HEK293 (cell line): ENCODE data around the gene C19orf25.

Source experiments
- FEZF1 ChIP-seq: fragments of 450-650 bp; formaldehyde crosslinking; IDR thresholded peaks from 2 replicates; pipeline ENCODE4 v1.5.1; 2016; ENCODE audit warnings: missing biosample characterization, missing genetic modification characterization
- MEIS1 ChIP-seq: sonication (generic); formaldehyde crosslinking; IDR thresholded peaks from 2 replicates; pipeline ENCODE4 v1.8.1; 2022; ENCODE audit warnings: missing genetic modification reagents, mild to moderate bottlenecking, borderline replicate concordance
- SCRT2 ChIP-seq: fragments of 450-650 bp; formaldehyde crosslinking; IDR thresholded peaks from 2 replicates; pipeline ENCODE4 v1.5.1; 2016; ENCODE audit warnings: missing biosample characterization, missing genetic modification characterization
- SP3 ChIP-seq: fragments of 450-650 bp; formaldehyde crosslinking; IDR thresholded peaks from 2 replicates; pipeline ENCODE4 v1.5.1; 2016; ENCODE audit warnings: missing biosample characterization, missing genetic modification characterization
- ZBTB17 ChIP-seq: fragments of 450-650 bp; formaldehyde crosslinking; IDR thresholded peaks from 2 replicates; pipeline ENCODE4 v1.5.1; 2016; ENCODE audit warnings: missing biosample characterization, missing genetic modification characterization
- ZEB2 ChIP-seq: fragments of 450-650 bp; formaldehyde crosslinking; IDR thresholded peaks from 2 replicates; pipeline ENCODE4 v1.5.1; 2016; ENCODE audit warnings: missing biosample characterization, missing genetic modification characterization
- ZFHX2 ChIP-seq: fragments of 450-650 bp; formaldehyde crosslinking; conservative IDR thresholded peaks from 2 replicates; pipeline ENCODE4 v1.5.1; 2016; ENCODE audit warnings: missing biosample characterization, missing genetic modification characterization
- ZFP3 ChIP-seq: fragments of 450-650 bp; formaldehyde crosslinking; IDR thresholded peaks from 2 replicates; pipeline ENCODE4 v1.5.1; 2016; ENCODE audit warnings: low read depth, missing biosample characterization, missing genetic modification characterization
- ZFP37 ChIP-seq: fragments of 450-650 bp; formaldehyde crosslinking; IDR thresholded peaks from 2 replicates; pipeline ENCODE4 v1.5.1; 2016; ENCODE audit warnings: missing biosample characterization, missing genetic modification characterization
- ZFP41 ChIP-seq: fragments of 450-650 bp; formaldehyde crosslinking; IDR thresholded peaks from 2 replicates; pipeline ENCODE4 v1.5.1; 2016; ENCODE audit warnings: missing biosample characterization, missing genetic modification characterization, borderline replicate concordance
- ZNF112 ChIP-seq: fragments of 450-650 bp; formaldehyde crosslinking; IDR thresholded peaks from 2 replicates; pipeline ENCODE4 v1.5.0; 2017; ENCODE audit warnings: missing biosample characterization, missing genetic modification characterization
- ZNF155 ChIP-seq: fragments of 450-650 bp; formaldehyde crosslinking; IDR thresholded peaks from 2 replicates; pipeline ENCODE4 v1.5.1; 2016; ENCODE audit warnings: missing biosample characterization, missing genetic modification characterization
- ZNF175 ChIP-seq: fragments of 450-650 bp; formaldehyde crosslinking; IDR thresholded peaks from 2 replicates; pipeline ENCODE4 v1.5.1; 2016; ENCODE audit warnings: missing biosample characterization, missing genetic modification characterization
- ZNF24 ChIP-seq: fragments of 450-650 bp; formaldehyde crosslinking; IDR thresholded peaks from 2 replicates; pipeline ENCODE4 v1.5.1; 2016; ENCODE audit warnings: missing biosample characterization, missing genetic modification characterization
- ZNF302 ChIP-seq: fragments of 450-650 bp; formaldehyde crosslinking; IDR thresholded peaks from 2 replicates; pipeline ENCODE4 v1.5.1; 2016; ENCODE audit warnings: missing biosample characterization, missing genetic modification characterization, low read depth
- ZNF311 ChIP-seq: fragments of 450-650 bp; formaldehyde crosslinking; IDR thresholded peaks from 2 replicates; pipeline ENCODE4 v1.5.1; 2017; ENCODE audit warnings: missing biosample characterization, missing genetic modification characterization, borderline replicate concordance
- ZNF391 ChIP-seq: fragments of 450-650 bp; formaldehyde crosslinking; IDR thresholded peaks from 2 replicates; pipeline ENCODE4 v1.5.1; 2016; ENCODE audit warnings: low read depth, missing biosample characterization, missing genetic modification characterization, borderline replicate concordance
- ZNF416 ChIP-seq: fragments of 450-650 bp; formaldehyde crosslinking; IDR thresholded peaks from 2 replicates; pipeline ENCODE4 v1.5.1; 2016; ENCODE audit warnings: missing biosample characterization, missing genetic modification characterization
- ZNF473 ChIP-seq: fragments of 450-650 bp; formaldehyde crosslinking; IDR thresholded peaks from 2 replicates; pipeline ENCODE4 v1.5.1; 2017; ENCODE audit warnings: missing biosample characterization, missing genetic modification characterization
- ZNF510 ChIP-seq: fragments of 450-650 bp; formaldehyde crosslinking; IDR thresholded peaks from 2 replicates; pipeline ENCODE4 v1.5.1; 2018; ENCODE audit warnings: mild to moderate bottlenecking, missing genetic modification characterization, missing biosample characterization; ENCODE audit not compliant: insufficient replicate concordance
- ZNF530 ChIP-seq: fragments of 450-650 bp; formaldehyde crosslinking; IDR thresholded peaks from 2 replicates; pipeline ENCODE4 v1.5.1; 2016; ENCODE audit warnings: low read depth, missing biosample characterization, missing genetic modification characterization
- ZNF555 ChIP-seq: fragments of 450-650 bp; formaldehyde crosslinking; conservative IDR thresholded peaks from 2 replicates; pipeline ENCODE4 v1.5.1; 2017; ENCODE audit warnings: missing biosample characterization, mild to moderate bottlenecking, missing genetic modification characterization, inconsistent platforms
- ZNF610 ChIP-seq: fragments of 450-650 bp; formaldehyde crosslinking; IDR thresholded peaks from 2 replicates; pipeline ENCODE4 v1.5.1; 2016; ENCODE audit warnings: missing biosample characterization, missing genetic modification characterization, borderline replicate concordance
- ZNF658 ChIP-seq: fragments of 450-650 bp; formaldehyde crosslinking; IDR thresholded peaks from 2 replicates; pipeline ENCODE4; 2016; ENCODE audit warnings: missing biosample characterization, missing genetic modification characterization
- ZNF670 ChIP-seq: fragments of 450-650 bp; formaldehyde crosslinking; IDR thresholded peaks from 2 replicates; pipeline ENCODE4 v1.5.1; 2016; ENCODE audit warnings: missing biosample characterization, missing genetic modification characterization, low read depth
- ZNF701 ChIP-seq: fragments of 450-650 bp; formaldehyde crosslinking; IDR thresholded peaks from 2 replicates; pipeline ENCODE4 v1.5.1; 2016; ENCODE audit warnings: missing biosample characterization, missing genetic modification characterization
- ZNF785 ChIP-seq: fragments of 450-650 bp; formaldehyde crosslinking; IDR thresholded peaks from 2 replicates; pipeline ENCODE4 v1.5.1; 2016; ENCODE audit warnings: missing biosample characterization, missing genetic modification characterization
- ZNF843 ChIP-seq: fragments of 450-650 bp; formaldehyde crosslinking; IDR thresholded peaks from 2 replicates; pipeline ENCODE4 v1.5.1; 2016; ENCODE audit warnings: missing biosample characterization, missing genetic modification characterization
- ZSCAN23 ChIP-seq: fragments of 450-650 bp; formaldehyde crosslinking; IDR thresholded peaks from 2 replicates; pipeline ENCODE4 v1.5.1; 2016; ENCODE audit warnings: missing biosample characterization, missing genetic modification characterization
- TF ChIP-seq, protein P1 (sequence below): fragments of 450-650 bp; formaldehyde crosslinking; IDR thresholded peaks from 2 replicates; pipeline ENCODE4 v1.5.1; 2017; ENCODE audit warnings: missing biosample characterization, missing genetic modification characterization
- TF ChIP-seq, protein P2 (sequence below): fragments of 450-650 bp; formaldehyde crosslinking; IDR thresholded peaks from 2 replicates; pipeline ENCODE4 v1.5.1; 2017; ENCODE audit warnings: missing biosample characterization, missing genetic modification characterization
- TF ChIP-seq, protein P3 (sequence below): fragments of 450-650 bp; formaldehyde crosslinking; IDR thresholded peaks from 2 replicates; pipeline ENCODE4 v1.5.1; 2016; ENCODE audit warnings: missing biosample characterization, missing genetic modification characterization
- TF ChIP-seq, protein P4 (sequence below): fragments of 450-650 bp; formaldehyde crosslinking; IDR thresholded peaks from 2 replicates; pipeline ENCODE4 v1.5.1; 2016; ENCODE audit warnings: missing biosample characterization, missing genetic modification characterization
- TF ChIP-seq, protein P5 (sequence below): fragments of 450-650 bp; IDR thresholded peaks from 2 replicates; pipeline ENCODE4 v1.5.1; 2018; ENCODE audit warnings: missing biosample characterization, mild to moderate bottlenecking, missing genetic modification characterization

C19orf25 gene

DNA sequence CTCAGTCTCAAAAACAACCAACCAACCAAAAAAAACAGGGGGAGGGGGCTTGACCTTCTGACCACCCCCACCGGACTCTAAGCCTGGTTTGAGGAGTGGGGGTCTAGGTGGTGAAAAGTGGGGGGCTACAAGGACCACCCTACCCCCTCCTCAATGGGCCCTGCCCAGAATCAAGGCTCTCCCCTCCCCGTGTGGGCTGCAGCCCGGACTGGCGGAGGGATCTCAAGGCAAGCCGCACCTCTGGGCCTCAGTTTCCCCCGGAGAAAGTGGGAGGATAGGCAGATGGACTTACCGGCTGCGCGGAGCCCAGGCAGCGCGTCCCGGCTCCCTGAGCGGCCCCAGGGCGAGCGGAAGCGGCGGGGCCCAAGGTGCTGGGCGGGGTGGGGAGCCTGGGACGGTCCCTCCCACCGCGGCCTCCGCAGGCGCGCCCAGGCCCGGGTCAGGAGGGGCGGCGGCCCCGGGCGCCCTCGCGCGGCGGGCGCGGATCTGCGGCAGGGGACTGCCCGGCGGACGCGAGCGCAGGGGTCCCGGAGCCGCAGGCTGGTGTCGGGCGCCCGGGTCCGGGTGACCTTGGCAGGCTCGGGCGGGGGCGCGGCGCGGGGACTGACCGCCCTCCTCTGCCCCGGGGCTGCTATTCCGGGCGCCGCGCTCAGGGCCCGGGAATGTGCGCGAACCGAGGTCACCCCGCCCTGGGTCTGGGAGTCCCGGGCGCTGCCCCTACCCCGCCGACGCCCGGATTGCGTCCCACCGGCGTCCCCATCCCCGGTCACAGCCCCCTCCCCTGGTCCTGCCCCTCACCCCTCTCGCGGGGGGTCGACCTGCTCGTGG lies 33.9 kb upstream of the C19orf25 start, which contains the start of gene ADAMTSL5 (continued):
- TF ChIP-seq ZNF473 (no peak), SCRT2 (tag by site-specific recombination) (no peak), ZNF843 (tag by site-specific recombination) (no peak), ZEB2 (0 out of 2 replicates have a peak, but pooled peaks have one; percentile 14), ZNF112 (tag by site-specific recombination) (no peak), ZNF302 (no peak), MEIS1 (no peak), ZNF701 (tag by site-specific recombination) (no peak), ZNF24 (no peak), ZNF555 (tag by site-specific recombination) (no peak), ZBTB17 (no peak), ZSCAN23 (tag by site-specific recombination) (no peak), ZNF416 (tag by site-specific recombination) (no peak), ZNF311 (tag by site-specific recombination) (no peak), ZNF391 (tag by site-specific recombination) (no peak), ZNF658 (tag by site-specific recombination) (no peak), SP3 (tag by site-specific recombination) (peak; percentile 42), ZFP3 (no peak), FEZF1 (tag by site-specific recombination) (no peak), ZNF175 (tag by site-specific recombination) (no peak), ZFHX2 (tag by site-specific recombination) (no peak), ZNF530 (tag by site-specific recombination) (no peak), ZFP41 (tag by site-specific recombination) (no peak), ZNF670 (tag by site-specific recombination) (no peak), ZFP37 (tag by site-specific recombination) (no peak), ZNF510 (tag by site-specific recombination) (no peak), ZNF610 (no peak), ZNF785 (tag by site-specific recombination) (no peak), ZNF155 (tag by site-specific recombination) (no peak)
- TF ChIP-seq, protein P1, sequence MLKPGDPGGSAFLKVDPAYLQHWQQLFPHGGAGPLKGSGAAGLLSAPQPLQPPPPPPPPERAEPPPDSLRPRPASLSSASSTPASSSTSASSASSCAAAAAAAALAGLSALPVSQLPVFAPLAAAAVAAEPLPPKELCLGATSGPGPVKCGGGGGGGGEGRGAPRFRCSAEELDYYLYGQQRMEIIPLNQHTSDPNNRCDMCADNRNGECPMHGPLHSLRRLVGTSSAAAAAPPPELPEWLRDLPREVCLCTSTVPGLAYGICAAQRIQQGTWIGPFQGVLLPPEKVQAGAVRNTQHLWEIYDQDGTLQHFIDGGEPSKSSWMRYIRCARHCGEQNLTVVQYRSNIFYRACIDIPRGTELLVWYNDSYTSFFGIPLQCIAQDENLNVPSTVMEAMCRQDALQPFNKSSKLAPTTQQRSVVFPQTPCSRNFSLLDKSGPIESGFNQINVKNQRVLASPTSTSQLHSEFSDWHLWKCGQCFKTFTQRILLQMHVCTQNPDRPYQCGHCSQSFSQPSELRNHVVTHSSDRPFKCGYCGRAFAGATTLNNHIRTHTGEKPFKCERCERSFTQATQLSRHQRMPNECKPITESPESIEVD (tag by site-specific recombination) = no peak
- TF ChIP-seq, protein P2, sequence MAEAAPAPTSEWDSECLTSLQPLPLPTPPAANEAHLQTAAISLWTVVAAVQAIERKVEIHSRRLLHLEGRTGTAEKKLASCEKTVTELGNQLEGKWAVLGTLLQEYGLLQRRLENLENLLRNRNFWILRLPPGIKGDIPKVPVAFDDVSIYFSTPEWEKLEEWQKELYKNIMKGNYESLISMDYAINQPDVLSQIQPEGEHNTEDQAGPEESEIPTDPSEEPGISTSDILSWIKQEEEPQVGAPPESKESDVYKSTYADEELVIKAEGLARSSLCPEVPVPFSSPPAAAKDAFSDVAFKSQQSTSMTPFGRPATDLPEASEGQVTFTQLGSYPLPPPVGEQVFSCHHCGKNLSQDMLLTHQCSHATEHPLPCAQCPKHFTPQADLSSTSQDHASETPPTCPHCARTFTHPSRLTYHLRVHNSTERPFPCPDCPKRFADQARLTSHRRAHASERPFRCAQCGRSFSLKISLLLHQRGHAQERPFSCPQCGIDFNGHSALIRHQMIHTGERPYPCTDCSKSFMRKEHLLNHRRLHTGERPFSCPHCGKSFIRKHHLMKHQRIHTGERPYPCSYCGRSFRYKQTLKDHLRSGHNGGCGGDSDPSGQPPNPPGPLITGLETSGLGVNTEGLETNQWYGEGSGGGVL = no peak
- TF ChIP-seq, protein P3, sequence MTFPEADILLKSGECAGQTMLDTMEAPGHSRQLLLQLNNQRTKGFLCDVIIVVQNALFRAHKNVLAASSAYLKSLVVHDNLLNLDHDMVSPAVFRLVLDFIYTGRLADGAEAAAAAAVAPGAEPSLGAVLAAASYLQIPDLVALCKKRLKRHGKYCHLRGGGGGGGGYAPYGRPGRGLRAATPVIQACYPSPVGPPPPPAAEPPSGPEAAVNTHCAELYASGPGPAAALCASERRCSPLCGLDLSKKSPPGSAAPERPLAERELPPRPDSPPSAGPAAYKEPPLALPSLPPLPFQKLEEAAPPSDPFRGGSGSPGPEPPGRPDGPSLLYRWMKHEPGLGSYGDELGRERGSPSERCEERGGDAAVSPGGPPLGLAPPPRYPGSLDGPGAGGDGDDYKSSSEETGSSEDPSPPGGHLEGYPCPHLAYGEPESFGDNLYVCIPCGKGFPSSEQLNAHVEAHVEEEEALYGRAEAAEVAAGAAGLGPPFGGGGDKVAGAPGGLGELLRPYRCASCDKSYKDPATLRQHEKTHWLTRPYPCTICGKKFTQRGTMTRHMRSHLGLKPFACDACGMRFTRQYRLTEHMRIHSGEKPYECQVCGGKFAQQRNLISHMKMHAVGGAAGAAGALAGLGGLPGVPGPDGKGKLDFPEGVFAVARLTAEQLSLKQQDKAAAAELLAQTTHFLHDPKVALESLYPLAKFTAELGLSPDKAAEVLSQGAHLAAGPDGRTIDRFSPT (tag by site-specific recombination) = no peak
- TF ChIP-seq, protein P4, sequence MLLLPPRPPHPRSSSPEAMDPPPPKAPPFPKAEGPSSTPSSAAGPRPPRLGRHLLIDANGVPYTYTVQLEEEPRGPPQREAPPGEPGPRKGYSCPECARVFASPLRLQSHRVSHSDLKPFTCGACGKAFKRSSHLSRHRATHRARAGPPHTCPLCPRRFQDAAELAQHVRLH (tag by site-specific recombination) = no peak
- TF ChIP-seq, protein P5, sequence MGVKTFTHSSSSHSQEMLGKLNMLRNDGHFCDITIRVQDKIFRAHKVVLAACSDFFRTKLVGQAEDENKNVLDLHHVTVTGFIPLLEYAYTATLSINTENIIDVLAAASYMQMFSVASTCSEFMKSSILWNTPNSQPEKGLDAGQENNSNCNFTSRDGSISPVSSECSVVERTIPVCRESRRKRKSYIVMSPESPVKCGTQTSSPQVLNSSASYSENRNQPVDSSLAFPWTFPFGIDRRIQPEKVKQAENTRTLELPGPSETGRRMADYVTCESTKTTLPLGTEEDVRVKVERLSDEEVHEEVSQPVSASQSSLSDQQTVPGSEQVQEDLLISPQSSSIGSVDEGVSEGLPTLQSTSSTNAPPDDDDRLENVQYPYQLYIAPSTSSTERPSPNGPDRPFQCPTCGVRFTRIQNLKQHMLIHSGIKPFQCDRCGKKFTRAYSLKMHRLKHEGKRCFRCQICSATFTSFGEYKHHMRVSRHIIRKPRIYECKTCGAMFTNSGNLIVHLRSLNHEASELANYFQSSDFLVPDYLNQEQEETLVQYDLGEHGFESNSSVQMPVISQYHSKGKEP (tag by site-specific recombination) = no peak
